Kidney tubule cell (primary cell): ENCODE results near the gene KLHL11.
"Not testable (repeated sequence)": the region's sequence is repeated elsewhere in the genome, so short reads cannot be mapped to it uniquely, and the experiment has no call there.

Experiments used
- DNase-seq: peaks from one replicate; pipeline ENCODE4 v3.0.0-alpha.2; 2018; ENCODE audit warnings: low spot score

The KLHL11 gene

GRCh38 chr17:41888332-41888965, 23.2 kb upstream of the KLHL11 start:
- DNase-seq: no peak

- DNase-seq: no peak
Observed at GRCh38 chr17:41885733-41886132, 20.5 kb upstream of the KLHL11 start.

GRCh38 chr17:41882756-41883155, 17.5 kb upstream of the KLHL11 start:
- DNase-seq: no peak

- DNase-seq: no peak
Observed at GRCh38 chr17:41880130-41880529, 14.9 kb upstream of the KLHL11 start.

GRCh38 chr17:41874293-41874670, 9.1 kb upstream of the KLHL11 start:
- not testable (repeated sequence) for DNase-seq

- DNase-seq: no peak
Observed at GRCh38 chr17:41873559-41874292, 8.5 kb upstream of the KLHL11 start.

- no peak for DNase-seq
Observed at GRCh38 chr17:41871789-41872188, 6.6 kb upstream of the KLHL11 start.

GRCh38 chr17:41870627-41871026, 5.4 kb upstream of the KLHL11 start:
- no peak for DNase-seq

GRCh38 chr17:41870097-41870496, 4.9 kb upstream of the KLHL11 start:
- no peak for DNase-seq

- no peak for DNase-seq
Observed at GRCh38 chr17:41869426-41869825, 4.2 kb upstream of the KLHL11 start.

- no peak for DNase-seq
Observed at GRCh38 chr17:41868568-41868967, 3.3 kb upstream of the KLHL11 start.

GRCh38 chr17:41865596-41865893, 322 bp upstream of the KLHL11 start:
- DNase-seq: no peak

- no peak for DNase-seq
Observed at GRCh38 chr17:41864498-41864835, 756 bp downstream of the KLHL11 start.

GRCh38 chr17:41863074-41863848, 2.0 kb downstream of the KLHL11 start:
- no peak for DNase-seq

- DNase-seq: no peak
Observed at GRCh38 chr17:41860254-41860931, 4.8 kb downstream of the KLHL11 start.

- peak; percentile 20 for DNase-seq
Observed at GRCh38 chr17:41851382-41851781, 13.8 kb downstream of the KLHL11 start.

- no peak for DNase-seq
Observed at GRCh38 chr17:41849251-41849990, 15.8 kb downstream of the KLHL11 start.

- no peak for DNase-seq
Observed at GRCh38 chr17:41848788-41849187, 16.4 kb downstream of the KLHL11 start.

GRCh38 chr17:41844971-41845370, 20.3 kb downstream of the KLHL11 start:
- no peak for DNase-seq

GRCh38 chr17:41840781-41841180, 24.4 kb downstream of the KLHL11 start:
- not testable (repeated sequence) for DNase-seq

GRCh38 chr17:41839448-41839847, 25.8 kb downstream of the KLHL11 start:
- DNase-seq: not testable (repeated sequence)
